HepG2 (cell line): Measurements from ENCODE around the gene SLC8A2. TPM values are rescaled to one million over a fixed set of nuclear protein-coding genes. Genes with fewer than 3 reads are reported as not detected.

Experiments
- ATAC-seq: fragments of 200-7000 bp; cut with Tn5 transposase; 3 replicates; pipeline ENCODE4 v1.9.1; 2020; ENCODE audit warnings: mild to moderate bottlenecking, moderate library complexity
- BruUV-seq: library from RNA; stranded (reverse); fragments of 400-500 nt; replicated peaks from 2 replicates; lab custom pipeline; 2021; lab: Mats Ljungman, UMichigan
- CTCF ChIA-PET: fragments of 300-600 bp; formaldehyde crosslinking; extraction: SDS; loops from one replicate; lab custom pipeline; 2021; ENCODE audit warnings: low total read pairs, inconsistent platforms, low intra/inter-chr PET ratio; lab: Yijun Ruan, JAX
- POLR2A ChIA-PET: fragments of 350-600 bp; sonication (Branson Sonifier 250); formaldehyde crosslinking; loops from one replicate; lab custom pipeline; 2020; ENCODE audit warnings: antibody characterized with exemption, inconsistent platforms; lab: Yijun Ruan, JAX
- DNase-seq: peaks from one replicate; pipeline ENCODE4 v3.0.0-alpha.2; 2015; ENCODE audit warnings: low spot score
- FAIRE-seq: peaks from 3 replicates; lab custom pipeline; 2011; peaks lifted over from hg19 to GRCh38; lab: Jason Lieb, UNC
- H2AFZ ChIP-seq: one replicate; pipeline ENCODE4 v1.6.1; 2011; ENCODE audit warnings: low read length, inconsistent platforms
- H3K27ac ChIP-seq: fragments of 300-600 bp; 3 replicates; pipeline ENCODE4 v1.8.0; 2011; ENCODE audit warnings: mixed run types, mild to moderate bottlenecking, mixed read lengths, low read length, inconsistent platforms; ENCODE audit not compliant: insufficient read depth; ENCODE audit errors: extremely low read length
- H3K27me3 ChIP-seq, 2 experiments: fragments of 200-600 bp in 1 of 2; 2 replicates in 1 of 2; 3 replicates in 1 of 2; pipeline versions ENCODE4 v1.6.0 to v1.8.0; 2011; ENCODE audit warnings: low read length in 2 of 2, mild to moderate bottlenecking in 2 of 2, moderate library complexity in 2 of 2, inconsistent platforms in 1 of 2; ENCODE audit not compliant: insufficient read depth in 2 of 2, control insufficient read depth in 1 of 2
- H3K36me3 ChIP-seq, 2 experiments: fragments of 200-600 bp in 1 of 2; replicated peaks in 1 of 2; 2 replicates in 1 of 2; 3 replicates in 1 of 2; pipeline versions ENCODE4 v1.5.1 to v1.8.0; 2011; ENCODE audit warnings: low read length in 2 of 2, inconsistent platforms in 1 of 2; ENCODE audit not compliant: insufficient read depth in 2 of 2, control insufficient read depth in 1 of 2
- H3K4me1 ChIP-seq: 2 replicates; pipeline ENCODE4 v1.5.1; 2012; ENCODE audit warnings: low read length, inconsistent platforms; ENCODE audit not compliant: insufficient read depth
- H3K4me2 ChIP-seq: 2 replicates; pipeline ENCODE4 v1.6.0; 2011; ENCODE audit warnings: low read depth, low read length, inconsistent platforms
- H3K4me3 ChIP-seq, 3 experiments: fragments of 200-600 bp in 1 of 3; sonication (generic), shearing (Covaris generic) in 1 of 3; replicated peaks in 1 of 3; 2 replicates each; pipeline ENCODE4 v1.5.1; 2011 to 2016; ENCODE audit warnings: low read length in 3 of 3, inconsistent platforms in 2 of 3, low read depth in 2 of 3, mild to moderate bottlenecking in 2 of 3, control low read depth in 1 of 3, mixed read lengths in 1 of 3; ENCODE audit not compliant: insufficient read depth in 1 of 3
- H3K79me2 ChIP-seq: one replicate; pipeline ENCODE4 v1.6.1; 2011; ENCODE audit warnings: low read length, inconsistent platforms; ENCODE audit not compliant: insufficient read depth
- H3K9ac ChIP-seq: 2 replicates; pipeline ENCODE4 v1.6.0; 2011; ENCODE audit warnings: mild to moderate bottlenecking, low read depth, low read length, inconsistent platforms; ENCODE audit not compliant: insufficient read depth
- H3K9me3 ChIP-seq: 2 replicates; pipeline ENCODE4 v1.5.1; 2012; ENCODE audit warnings: mild to moderate bottlenecking, low read length
- H4K20me1 ChIP-seq: 2 replicates; pipeline ENCODE4 v1.6.0; 2011; ENCODE audit warnings: inconsistent platforms, mild to moderate bottlenecking, low read length, moderate library complexity; ENCODE audit not compliant: insufficient read depth
- CTCF ChIP-seq: sonication (generic); formaldehyde crosslinking; IDR thresholded peaks from 2 replicates; pipeline ENCODE4 v1.5.0; 2020; ENCODE audit warnings: mild to moderate bottlenecking, missing genetic modification reagents, moderate library complexity
- ELF3 ChIP-seq: IDR thresholded peaks from 2 replicates; pipeline ENCODE4 v1.6.1; 2016; ENCODE audit warnings: missing genetic modification reagents, missing compliant biosample characterization
- FOSL2 ChIP-seq: sonication (generic); formaldehyde crosslinking; IDR thresholded peaks from 2 replicates; pipeline ENCODE4 v1.4.0; 2020; ENCODE audit warnings: missing genetic modification reagents
- IRX3 ChIP-seq: sonication (generic); formaldehyde crosslinking; IDR thresholded peaks from 2 replicates; pipeline ENCODE4 v1.8.1; 2023; ENCODE audit warnings: mild to moderate bottlenecking, low read depth, missing genetic modification reagents, borderline replicate concordance
- KAT8 ChIP-seq: IDR thresholded peaks from 2 replicates; pipeline ENCODE4 v1.6.1; 2016; ENCODE audit warnings: missing genetic modification reagents, missing compliant biosample characterization
- MED1 ChIP-seq: sonication (generic); formaldehyde crosslinking; IDR thresholded peaks from 2 replicates; pipeline ENCODE4 v1.4.0; 2020; ENCODE audit warnings: missing genetic modification reagents
- MNT ChIP-seq: fragments of 450-650 bp; IDR thresholded peaks from 2 replicates; pipeline ENCODE4 v1.6.1; 2016
- PBX2 ChIP-seq: IDR thresholded peaks from 2 replicates; pipeline ENCODE4 v1.6.1; 2016; ENCODE audit warnings: control low read depth
- RAD51 ChIP-seq: fragments of 450-650 bp; IDR thresholded peaks from 2 replicates; pipeline ENCODE4 v1.6.1; 2016; ENCODE audit warnings: borderline replicate concordance
- RELA ChIP-seq: sonication (generic); formaldehyde crosslinking; IDR thresholded peaks from 2 replicates; pipeline ENCODE4 v1.4.0; 2020; ENCODE audit warnings: missing genetic modification reagents
- SALL2 ChIP-seq: sonication (generic); formaldehyde crosslinking; IDR thresholded peaks from 2 replicates; pipeline ENCODE4 v1.8.1; 2023; ENCODE audit warnings: mild to moderate bottlenecking, missing genetic modification reagents, inconsistent platforms
- TEAD3 ChIP-seq: optimal IDR thresholded peaks from 2 replicates; pipeline ENCODE3; 2016; ENCODE audit warnings: borderline replicate concordance
- XBP1 ChIP-seq: sonication (generic); formaldehyde crosslinking; IDR thresholded peaks from 2 replicates; pipeline ENCODE4 v1.5.0; 2020; ENCODE audit warnings: missing genetic modification reagents
- ZBTB1 ChIP-seq: sonication (generic); formaldehyde crosslinking; IDR thresholded peaks from 2 replicates; pipeline ENCODE4 v1.4.0; 2020; ENCODE audit warnings: missing genetic modification reagents, borderline replicate concordance
- ZFP1 ChIP-seq: IDR thresholded peaks from 2 replicates; pipeline ENCODE4 v1.6.1; 2016
- ZFP62 ChIP-seq: sonication (generic); formaldehyde crosslinking; IDR thresholded peaks from 2 replicates; pipeline ENCODE4 v1.4.0; 2020; ENCODE audit warnings: missing genetic modification reagents
- ZNF121 ChIP-seq: sonication (generic); formaldehyde crosslinking; IDR thresholded peaks from 2 replicates; pipeline ENCODE4 v1.5.0; 2020; ENCODE audit warnings: mild to moderate bottlenecking, missing genetic modification reagents
- ZNF367 ChIP-seq: sonication (generic); formaldehyde crosslinking; IDR thresholded peaks from 2 replicates; pipeline ENCODE4 v1.4.0; 2020; ENCODE audit warnings: missing genetic modification reagents, borderline replicate concordance
- ZNF570 ChIP-seq: sonication (generic); formaldehyde crosslinking; IDR thresholded peaks from 2 replicates; pipeline ENCODE4 v1.4.0; 2020; ENCODE audit warnings: mild to moderate bottlenecking, missing genetic modification reagents, borderline replicate concordance
- ZNF724P ChIP-seq: sonication (generic); formaldehyde crosslinking; IDR thresholded peaks from 2 replicates; pipeline ENCODE4 v1.8.0; 2022; ENCODE audit warnings: missing genetic modification reagents, borderline replicate concordance
- WGBS: methylation state at CpG from one replicate; pipeline ENCODE4 v1.1.6; 2017; ENCODE audit warnings: low lambda C conversion rate; 5-methylcytosine and 5-hydroxymethylcytosine counted together
- in situ Hi-C: cut with HindIII; loops from 2 replicates; pipeline ENCODE4 v1.10.0; 2017; ENCODE audit warnings: low pct_unique_long_range_greater_than_20kb; ENCODE audit not compliant: extremely low pct_ligation_motif_present
- intact Hi-C: fragments of 100-400 bp; cut with micrococcal nuclease; formaldehyde crosslinking; loops from one replicate; pipeline ENCODE4 v1.10.0; 2022; ENCODE audit not compliant: unreplicated experiment
- polyA plus RNA-seq, 8 experiments: library from polyadenylated mRNA; depleted of rRNA in 3 of 8; stranded (reverse) in 7 of 8; unstranded in 1 of 8; fragments of >200 nt; fragmentation: Illumina TruSeq in 4 of 8; extraction: Trizol in 4 of 8; gene quantifications; 2 replicates each; pipeline versions ENCODE4 v1.2.1 to v1.2.3, GENCODE V29; 2011 to 2016; ENCODE audit warnings: low read depth in 4 of 8, missing spikeins in 1 of 8, mixed read lengths in 1 of 8; ENCODE audit not compliant: insufficient read depth in 1 of 8
- total RNA-seq, 5 experiments: library from RNA; depleted of rRNA; stranded (reverse); fragments of >200 nt; fragmentation: Illumina TruSeq; extraction: Trizol; gene quantifications; 2 replicates each; pipeline ENCODE4 v1.2.3, GENCODE V29; 2016; ENCODE audit warnings: low read depth in 1 of 5

SLC8A2 gene
- total and polyA plus RNA-seq, 2 of the 13 experiments (the other 11 are each of a cell fraction or from before 2014, with no cell fraction given), result 0.02 TPM; not detected in 1

- in situ Hi-C loops, result loop anchor here (10.0 kb wide), 1 partner anchor 122 kb away; no protein-coding TSS in a partner anchor
- no peak for TF ChIP-seq KAT8
- no peak for TF ChIP-seq ZNF570
- no peak for TF ChIP-seq IRX3
- no peak for TF ChIP-seq ZFP1
- no peak for TF ChIP-seq PBX2 (CRISPR knock-in tag)
- TF ChIP-seq FOSL2 (CRISPR knock-in tag), result no peak
- TF ChIP-seq CTCF (CRISPR knock-in tag), result no peak
- no peak for TF ChIP-seq ZNF724P (CRISPR knock-in tag)
- no peak for TF ChIP-seq ZFP62 (CRISPR knock-in tag)
- no peak for TF ChIP-seq ELF3 (CRISPR knock-in tag)
- no peak for TF ChIP-seq XBP1 (CRISPR knock-in tag)
- TF ChIP-seq TEAD3 (CRISPR knock-in tag), result no peak
- no peak for TF ChIP-seq ZNF367 (CRISPR knock-in tag)
- no peak for TF ChIP-seq RAD51
- TF ChIP-seq ZBTB1 (CRISPR knock-in tag), result no peak
- TF ChIP-seq MNT, result no peak
- TF ChIP-seq ZNF121 (CRISPR knock-in tag), result no peak
- TF ChIP-seq RELA (CRISPR knock-in tag), result no peak
- TF ChIP-seq SALL2, result no peak
- TF ChIP-seq MED1 (CRISPR knock-in tag), result no peak
- TF ChIP-seq, all 625 proteins: peak for 0
- no TSS peak for BruUV-seq
- no peak overlapping the region for H3K4me3 ChIP-seq
- ChIA-PET CTCF (no interaction called here), POLR2A (no interaction called here)
- ATAC-seq, result no peak
- no peaks in the 10 kb centered on the region for H3K79me2 ChIP-seq
- H2AFZ ChIP-seq, result no peak overlapping the region
- peaks cover 8% of the 10 kb centered on the region; the same call in 1 of the 2 replicates for H4K20me1 ChIP-seq
- H3K27ac ChIP-seq, result no peak overlapping the region
- H3K9ac ChIP-seq, result no peak overlapping the region
- no peak for FAIRE-seq
- DNase-seq, result no peak
- 21% methylated on average over 12 of the region's 12 CpGs for WGBS
- no peak overlapping the region for H3K4me2 ChIP-seq
- peaks cover 5% of the 10 kb centered on the region; the same call in 1 of the 2 replicates for H3K4me1 ChIP-seq
- no peaks in the 10 kb centered on the region for H3K9me3 ChIP-seq
- peaks cover 9 to 80% of the 10 kb centered on the region in 2 experiments for H3K27me3 ChIP-seq
- no peaks in the 10 kb centered on the region for H3K36me3 ChIP-seq
- intact Hi-C loops, result no loop called here
Measured at GRCh38 chr19:47416643-47416985, 55.1 kb downstream of the SLC8A2 start.
